HG02798 (cell line): ENCODE measurements around the gene LCORL.

Experiments
- ATAC-seq: cut with Tn5 transposase; IDR thresholded peaks from one replicate; pipeline ENCODE4 v1.9.1; 2021; ENCODE audit warnings: mild to moderate bottlenecking; ENCODE audit not compliant: unreplicated experiment, poor library complexity

The LCORL gene

DNA sequence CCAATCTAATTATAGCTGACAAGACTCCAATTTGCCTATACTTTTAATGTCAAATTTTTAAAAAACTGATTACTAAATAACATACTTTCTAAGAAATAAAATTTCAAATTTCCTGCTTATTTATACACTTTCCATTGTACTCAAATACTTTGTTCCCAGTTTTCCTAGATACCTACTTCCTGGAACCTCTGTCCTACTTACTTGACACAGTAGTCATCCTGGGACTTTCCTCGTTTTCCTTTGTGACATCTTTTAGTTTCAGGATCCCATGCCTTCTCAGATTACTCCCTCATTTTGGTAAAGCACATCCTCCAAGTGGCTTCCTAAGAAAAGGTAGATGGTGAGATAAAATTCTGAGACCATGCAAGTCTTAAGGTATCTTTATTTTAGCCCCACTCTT is 226.8 kb downstream of the LCORL start:
- ATAC-seq = no peak
